HFF-Myc (cell line): ENCODE measurements around the gene SIGLEC11.

Source experiments
- DNase-seq: peaks from one replicate; pipeline ENCODE4 v3.0.0-alpha.2; 2011; ENCODE audit warnings: low read depth; ENCODE audit errors: extremely low read depth
- H3K4me3 ChIP-seq: replicated peaks from 2 replicates; pipeline ENCODE4 v1.5.1; 2011; ENCODE audit warnings: low read depth, mild to moderate bottlenecking, control low read depth, low read length
- TF ChIP-seq, protein P1 (sequence below): IDR thresholded peaks from 2 replicates; pipeline ENCODE4 v1.5.1; 2012; ENCODE audit warnings: mild to moderate bottlenecking, low read depth, low read length, control low read depth; ENCODE audit errors: missing control alignments

The SIGLEC11 gene

DNA sequence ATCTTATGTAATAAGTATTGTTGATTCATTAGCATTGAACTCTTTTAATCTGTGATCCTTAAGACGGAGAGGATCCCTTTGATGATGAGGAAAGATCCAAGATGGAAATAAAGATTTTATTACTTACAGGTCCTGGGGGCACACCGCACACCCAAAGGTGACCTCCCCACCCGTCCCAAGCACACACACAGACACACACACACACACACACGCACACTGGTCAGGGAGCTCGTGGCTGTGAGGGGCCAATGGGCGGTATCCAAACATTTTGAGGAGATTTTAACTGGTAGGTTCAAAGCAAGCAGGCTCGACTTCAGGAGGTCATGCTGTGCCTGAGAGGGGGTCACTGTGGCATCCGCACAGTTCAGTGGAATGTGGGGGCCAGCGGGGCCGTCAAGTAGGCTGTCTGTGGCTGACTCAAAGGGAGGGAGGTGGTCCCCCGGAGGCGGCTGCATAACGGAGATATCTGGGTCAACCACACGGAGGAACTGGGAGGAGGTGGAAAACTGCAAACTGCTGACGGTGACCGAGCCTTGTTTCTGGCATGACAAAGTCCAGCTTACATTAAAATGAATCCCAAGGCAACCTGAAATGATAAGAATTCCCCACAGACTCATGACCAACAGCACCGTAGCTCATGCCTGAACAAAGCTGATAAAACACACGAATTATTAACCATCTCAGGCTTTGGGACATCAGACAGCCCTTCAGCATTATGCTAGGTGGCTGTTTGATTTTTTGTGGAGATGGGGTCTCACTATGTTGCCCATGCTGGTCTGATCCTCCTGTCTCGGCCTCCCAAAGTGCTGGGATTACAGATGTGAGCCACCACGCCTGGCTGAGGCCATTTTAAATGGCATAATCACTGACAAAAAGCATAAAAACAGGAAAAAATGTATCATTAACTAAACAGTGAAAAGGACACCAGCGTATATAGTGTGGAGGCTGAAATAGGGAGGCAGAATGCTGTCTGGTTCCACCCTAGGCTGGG lies 20.9 kb upstream of the SIGLEC11 start:
- TF ChIP-seq, protein P1, sequence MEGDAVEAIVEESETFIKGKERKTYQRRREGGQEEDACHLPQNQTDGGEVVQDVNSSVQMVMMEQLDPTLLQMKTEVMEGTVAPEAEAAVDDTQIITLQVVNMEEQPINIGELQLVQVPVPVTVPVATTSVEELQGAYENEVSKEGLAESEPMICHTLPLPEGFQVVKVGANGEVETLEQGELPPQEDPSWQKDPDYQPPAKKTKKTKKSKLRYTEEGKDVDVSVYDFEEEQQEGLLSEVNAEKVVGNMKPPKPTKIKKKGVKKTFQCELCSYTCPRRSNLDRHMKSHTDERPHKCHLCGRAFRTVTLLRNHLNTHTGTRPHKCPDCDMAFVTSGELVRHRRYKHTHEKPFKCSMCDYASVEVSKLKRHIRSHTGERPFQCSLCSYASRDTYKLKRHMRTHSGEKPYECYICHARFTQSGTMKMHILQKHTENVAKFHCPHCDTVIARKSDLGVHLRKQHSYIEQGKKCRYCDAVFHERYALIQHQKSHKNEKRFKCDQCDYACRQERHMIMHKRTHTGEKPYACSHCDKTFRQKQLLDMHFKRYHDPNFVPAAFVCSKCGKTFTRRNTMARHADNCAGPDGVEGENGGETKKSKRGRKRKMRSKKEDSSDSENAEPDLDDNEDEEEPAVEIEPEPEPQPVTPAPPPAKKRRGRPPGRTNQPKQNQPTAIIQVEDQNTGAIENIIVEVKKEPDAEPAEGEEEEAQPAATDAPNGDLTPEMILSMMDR, result no peak
- no peak overlapping the region for H3K4me3 ChIP-seq
- DNase-seq, result no peak

DNA sequence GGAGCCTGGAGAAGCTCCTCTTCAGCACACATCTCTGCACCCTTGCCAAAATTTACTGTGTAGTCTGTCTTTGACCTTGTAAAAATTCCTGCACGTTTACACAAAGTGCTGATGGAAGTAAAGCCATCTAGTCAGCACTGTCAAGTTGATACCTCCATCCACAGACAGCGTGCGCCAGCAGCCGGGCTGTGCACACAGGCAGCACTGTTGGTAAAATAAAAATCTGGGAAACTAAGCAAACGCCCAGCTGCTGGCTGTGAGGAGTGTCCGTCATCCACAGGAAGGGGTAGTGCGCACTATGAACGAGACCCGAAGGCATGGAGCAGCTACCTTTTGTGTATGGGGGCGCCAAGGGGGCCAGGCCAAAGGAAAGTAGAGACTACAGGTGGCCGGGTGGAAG lies 17.4 kb upstream of the SIGLEC11 start:
- no peak for DNase-seq

DNA sequence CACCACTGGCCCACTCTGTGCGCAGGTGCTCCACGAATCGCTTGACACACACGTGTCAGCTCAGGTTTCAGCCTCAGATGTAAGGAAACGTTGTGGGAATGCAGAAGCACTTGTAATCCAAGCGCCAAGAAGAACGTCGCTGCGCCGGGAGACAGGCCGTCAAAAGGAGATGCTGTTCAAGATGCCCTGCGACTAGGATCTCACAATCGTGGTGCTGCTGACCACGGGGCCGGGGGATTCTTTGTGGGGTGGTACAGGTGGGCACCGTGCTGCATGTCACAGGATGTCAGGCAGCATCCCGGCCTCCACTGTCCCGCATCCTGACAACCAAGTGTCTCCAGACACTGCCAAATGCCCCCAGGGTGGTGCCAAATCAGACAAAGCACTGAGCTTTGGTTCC lies 16.9 kb upstream of the SIGLEC11 start:
- TF ChIP-seq, protein P1, result no peak
- H3K4me3 ChIP-seq, result no peak overlapping the region
- DNase-seq, result no peak

More for the DNA sequence above, 17.4 kb upstream of the SIGLEC11 start:
- TF ChIP-seq, protein P1, result no peak
- H3K4me3 ChIP-seq, result no peak overlapping the region

DNA sequence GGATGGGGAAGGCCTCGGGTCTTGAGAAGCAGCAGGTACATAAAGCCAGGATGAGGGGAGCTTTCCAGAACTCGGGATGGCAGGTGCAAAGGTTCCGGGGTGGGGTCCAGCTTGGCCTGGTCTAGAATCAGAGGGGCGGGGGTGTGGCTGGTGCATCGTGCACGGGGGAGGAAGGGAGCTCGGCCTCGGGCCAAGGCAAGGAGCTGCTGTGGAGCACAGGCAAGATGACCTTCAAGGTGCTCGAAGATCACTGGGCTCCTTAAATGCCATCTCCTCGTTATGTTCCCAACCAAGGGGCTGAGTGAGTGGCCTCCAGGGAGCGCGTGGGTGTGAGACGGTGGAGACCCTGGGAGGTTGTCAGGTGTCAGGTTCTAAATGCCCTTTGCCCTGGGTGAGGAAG lies 16.1 kb upstream of the SIGLEC11 start:
- DNase-seq, result no peak
- TF ChIP-seq, protein P1, result no peak
- no peak overlapping the region for H3K4me3 ChIP-seq

DNA sequence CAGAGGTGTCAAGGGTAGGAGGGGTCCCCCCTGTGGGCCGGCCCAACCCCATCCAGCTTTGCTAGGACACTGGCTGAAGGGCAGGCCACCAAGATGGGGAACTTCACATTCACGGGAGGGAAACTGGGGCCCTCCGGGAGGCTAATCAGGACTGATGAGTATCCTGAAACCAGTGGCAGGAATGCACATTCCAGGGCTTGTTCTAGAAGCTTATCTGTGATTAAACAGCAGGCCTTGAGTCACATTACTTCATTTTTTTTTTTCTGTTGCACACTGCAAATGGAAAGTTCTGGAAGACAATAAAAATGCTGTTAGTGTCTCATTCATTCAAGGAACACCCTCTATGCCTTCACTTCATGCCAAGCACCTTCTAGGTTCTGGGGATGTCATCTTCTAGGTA lies 15.5 kb upstream of the SIGLEC11 start:
- TF ChIP-seq, protein P1, result no peak
- no peak for DNase-seq

DNA sequence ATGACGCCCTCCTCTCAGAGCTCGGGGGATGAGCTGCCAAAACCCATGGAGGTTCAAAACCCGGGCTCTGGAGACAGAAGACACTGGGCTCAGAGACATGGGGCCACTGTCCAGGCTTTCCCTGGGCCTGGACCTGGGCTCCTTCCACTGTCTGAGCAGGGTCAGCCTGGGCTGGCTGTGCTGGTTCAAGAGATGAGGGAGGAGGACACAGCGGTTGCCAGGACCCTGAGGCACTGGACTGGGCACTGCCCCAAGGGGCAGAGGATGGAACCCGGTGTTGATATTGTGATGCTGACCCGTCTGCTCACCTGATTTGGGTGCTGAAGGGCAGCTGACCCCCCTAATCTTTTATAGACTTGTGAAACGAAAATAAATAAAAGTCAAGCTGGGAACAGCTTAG lies 14.1 kb upstream of the SIGLEC11 start:
- H3K4me3 ChIP-seq, result no peak overlapping the region
- TF ChIP-seq, protein P1, result no peak
- no peak for DNase-seq

More for the DNA sequence above, 15.5 kb upstream of the SIGLEC11 start:
- no peak overlapping the region for H3K4me3 ChIP-seq
